Inflammatory macrophage treated with lipopolysaccharide for 1 hour (primary cell): ENCODE measurements around the gene NRP2.
A peak's percentile ranks its signal among the peaks of the same experiment; 100 is the strongest.

Source experiments
- DNase-seq, 2 donors: peaks; one replicate each; pipeline ENCODE4 v3.0.0-alpha.2; 2020 to 2022

The NRP2 gene

DNA sequence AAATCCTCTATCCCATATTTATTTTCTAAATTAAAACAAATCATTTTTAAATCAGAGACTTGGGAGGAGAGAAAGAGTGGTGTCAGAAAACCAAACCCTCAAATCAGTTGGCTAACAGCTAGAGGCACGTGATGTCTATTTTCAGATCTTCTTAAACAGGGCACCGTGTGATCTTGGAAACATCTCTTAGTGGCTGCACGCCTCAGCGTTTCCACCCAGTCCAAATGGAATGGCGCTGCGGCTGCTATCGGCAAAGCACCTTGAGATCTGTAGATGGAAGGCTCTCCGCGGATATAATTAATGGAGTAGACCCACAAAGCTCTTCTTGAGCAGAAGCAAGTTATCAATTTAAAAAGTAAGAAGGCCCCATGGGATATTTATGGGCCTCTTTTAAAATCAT lies 50.0 kb downstream of the NRP2 start:
- DNase-seq: no peak

DNA sequence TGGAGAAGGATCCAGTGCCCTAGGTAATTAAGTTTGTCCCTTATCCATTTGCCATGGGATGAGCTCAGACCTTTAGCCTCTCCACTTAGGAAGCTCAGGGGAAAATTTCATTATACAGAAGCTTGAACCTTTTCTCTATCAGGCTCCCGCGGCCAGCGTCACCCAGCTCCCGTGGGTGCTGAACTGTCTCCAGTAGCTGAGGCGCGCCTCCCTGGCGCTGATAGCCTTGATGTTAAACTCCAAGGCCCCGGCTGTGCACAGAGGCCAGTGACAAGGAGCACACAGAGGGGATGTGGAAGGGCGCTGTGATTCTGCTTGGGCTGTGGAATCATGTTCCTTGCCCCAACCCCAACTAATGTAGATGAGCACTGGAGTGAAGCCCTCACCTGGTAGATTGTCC lies 50.8 kb downstream of the NRP2 start:
- no peak for DNase-seq

DNA sequence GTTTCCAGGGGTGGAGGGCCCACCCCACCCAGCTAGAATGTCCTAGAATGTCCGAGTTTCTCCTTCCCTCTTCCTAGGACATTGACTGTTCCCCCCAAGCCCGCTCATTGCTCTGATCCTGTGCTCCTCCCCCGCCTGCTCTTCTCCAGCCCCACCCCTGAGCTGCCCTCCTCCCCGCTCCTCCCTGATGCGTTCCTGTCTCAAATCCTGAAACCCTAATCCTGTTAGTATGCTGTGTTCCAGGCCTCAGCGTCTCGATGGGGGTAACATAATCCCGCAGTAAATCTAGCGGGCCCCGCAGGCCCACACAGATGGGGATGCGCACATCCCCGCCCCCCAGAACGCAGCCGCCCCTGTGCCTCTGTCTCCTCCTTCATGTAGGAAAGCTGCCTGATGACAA lies 51.3 kb downstream of the NRP2 start:
- DNase-seq: no peak

DNA sequence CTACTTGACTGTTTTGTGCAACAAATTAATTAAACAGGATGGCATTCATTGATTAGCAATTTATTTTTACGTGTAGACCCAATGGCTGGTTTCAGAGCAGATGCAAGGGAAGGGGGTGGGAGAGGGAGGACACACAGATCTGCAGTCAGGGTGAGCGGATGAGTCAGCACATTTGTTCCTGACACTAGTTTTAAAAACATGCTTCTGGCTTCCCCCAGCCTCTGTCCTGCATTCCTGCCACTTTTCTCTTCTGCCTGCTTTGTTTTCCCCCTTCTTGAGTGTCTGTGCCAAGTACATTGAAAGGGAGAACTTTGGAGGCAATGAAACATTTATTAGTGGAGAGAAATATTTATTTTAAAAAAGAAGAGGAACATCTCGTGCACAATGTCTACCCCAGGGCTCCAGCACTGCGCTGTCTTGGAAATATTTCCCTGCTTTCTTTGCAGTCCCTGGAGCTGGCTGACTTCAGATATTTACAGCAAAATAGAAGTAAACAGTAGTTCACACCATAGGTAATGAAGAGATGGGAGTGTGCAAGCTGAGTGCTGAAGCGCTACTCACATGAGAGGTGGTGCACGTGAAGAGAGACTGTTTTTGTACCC lies 52.2 kb downstream of the NRP2 start:
- DNase-seq: no peak

DNA sequence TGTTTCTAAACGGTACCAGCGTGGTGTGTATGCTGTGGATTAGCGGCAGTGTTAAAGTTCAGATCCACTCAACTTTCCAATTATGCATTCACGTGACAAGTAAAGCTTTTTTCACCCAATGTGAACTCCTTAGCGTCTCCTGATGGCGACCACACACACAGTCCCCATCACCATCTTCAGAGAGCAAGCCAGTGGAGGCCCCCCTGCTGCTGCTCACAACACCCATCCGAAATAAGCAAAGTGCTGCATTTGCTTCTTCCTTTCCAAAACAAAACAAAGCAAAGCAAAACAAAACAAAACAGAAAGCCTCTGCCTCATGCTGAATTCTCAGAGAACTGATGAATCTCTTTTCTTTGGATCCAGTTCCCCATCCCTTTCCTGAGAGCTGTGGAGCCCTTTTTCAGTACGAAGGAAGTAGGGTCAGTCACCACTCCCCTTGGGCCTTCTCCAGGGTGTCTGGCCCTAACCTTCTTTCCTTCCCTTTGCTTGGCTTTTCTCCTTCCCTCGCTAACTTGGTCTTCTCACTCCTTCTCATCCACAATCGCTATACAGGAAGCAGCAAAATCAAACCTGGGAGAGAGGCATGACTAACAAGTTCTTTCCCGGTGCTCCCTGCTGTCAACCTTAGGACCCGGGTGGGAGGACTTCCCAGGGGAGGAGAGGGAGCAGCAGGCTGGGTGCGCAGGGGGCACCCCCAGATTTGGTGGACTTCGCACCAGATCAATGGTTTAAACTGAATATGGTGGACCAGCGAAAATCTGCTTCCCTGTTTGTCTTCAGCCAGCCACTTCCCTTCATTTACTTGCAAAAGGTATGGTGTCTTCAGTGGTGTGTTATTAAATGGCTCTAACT lies 56.0 kb downstream of the NRP2 start:
- no peak for DNase-seq

DNA sequence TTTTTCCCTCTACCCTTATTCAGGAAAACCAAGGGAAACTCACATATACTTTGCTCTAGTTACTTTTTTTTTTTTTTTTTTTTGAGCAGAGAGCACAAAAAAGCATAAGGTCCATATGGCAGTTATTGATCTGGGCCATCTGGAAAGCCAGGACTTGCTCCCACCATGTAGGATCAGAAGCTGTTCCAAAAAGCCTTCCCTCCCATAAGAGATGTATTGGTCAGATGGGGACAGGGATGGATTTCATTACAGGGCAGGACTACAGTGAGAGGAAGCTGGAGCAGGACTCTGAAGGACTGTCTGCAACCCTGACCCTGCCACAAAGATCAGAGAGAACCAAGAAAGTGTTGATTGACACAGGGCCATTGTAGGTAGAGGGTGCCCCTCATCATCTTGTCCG lies 57.3 kb downstream of the NRP2 start:
- no peak for DNase-seq

DNA sequence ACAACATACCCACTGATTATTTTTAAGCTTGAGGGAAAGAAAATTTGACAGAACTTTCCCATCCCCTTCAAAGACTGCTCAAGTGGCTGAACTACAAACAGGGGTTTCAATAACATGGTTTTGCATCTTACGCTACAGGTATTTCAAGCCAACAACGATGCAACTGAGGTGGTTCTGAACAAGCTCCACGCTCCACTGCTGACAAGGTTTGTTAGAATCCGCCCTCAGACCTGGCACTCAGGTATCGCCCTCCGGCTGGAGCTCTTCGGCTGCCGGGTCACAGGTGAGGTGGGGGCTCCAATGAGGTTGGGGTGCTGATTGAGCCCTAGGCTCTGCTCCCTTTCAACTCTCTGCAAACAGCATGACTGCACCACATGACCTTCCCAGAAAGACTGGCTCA lies 58.1 kb downstream of the NRP2 start:
- DNase-seq: no peak

DNA sequence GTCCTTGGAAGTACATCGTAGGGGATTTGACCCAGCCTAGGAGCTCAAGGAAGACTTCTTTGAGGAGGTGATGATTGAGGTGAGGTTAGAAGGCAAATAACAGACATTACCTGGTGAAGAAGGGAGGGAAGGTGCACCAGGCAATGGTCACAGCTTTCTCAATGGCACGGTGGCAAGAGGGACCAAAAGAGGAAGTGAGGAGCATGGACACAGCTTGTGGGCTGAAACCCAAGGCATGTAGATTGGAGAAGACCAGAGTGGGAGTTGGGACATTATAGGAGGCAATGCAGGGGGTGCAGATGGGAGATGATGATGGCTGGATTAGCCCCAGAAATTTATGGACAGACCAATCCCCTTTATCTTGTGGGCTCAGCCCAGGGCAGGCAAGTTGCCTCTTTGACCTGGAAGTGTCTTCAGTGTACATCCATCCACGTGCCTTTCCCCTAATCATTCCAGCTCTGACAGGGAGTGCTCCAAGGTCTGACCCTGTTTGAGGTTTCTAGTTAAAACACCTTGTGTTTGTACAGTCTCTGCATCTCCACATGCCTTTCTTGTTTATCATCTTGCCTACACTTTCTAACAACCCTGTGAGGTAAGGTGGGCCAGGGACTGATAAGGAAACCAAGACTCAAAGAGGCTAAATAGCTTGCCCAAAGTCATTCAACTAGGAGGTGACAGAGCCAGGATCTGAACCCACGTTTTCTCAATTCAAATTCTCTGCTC lies 59.1 kb downstream of the NRP2 start:
- DNase-seq: no peak

DNA sequence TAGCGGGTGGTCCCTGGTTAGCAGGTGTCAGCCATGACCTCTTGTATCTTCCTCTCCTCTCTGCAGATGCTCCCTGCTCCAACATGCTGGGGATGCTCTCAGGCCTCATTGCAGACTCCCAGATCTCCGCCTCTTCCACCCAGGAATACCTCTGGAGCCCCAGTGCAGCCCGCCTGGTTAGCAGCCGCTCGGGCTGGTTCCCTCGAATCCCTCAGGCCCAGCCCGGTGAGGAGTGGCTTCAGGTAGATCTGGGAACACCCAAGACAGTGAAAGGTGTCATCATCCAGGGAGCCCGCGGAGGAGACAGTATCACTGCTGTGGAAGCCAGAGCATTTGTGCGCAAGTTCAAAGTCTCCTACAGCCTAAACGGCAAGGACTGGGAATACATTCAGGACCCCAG lies 60.8 kb downstream of the NRP2 start:
- no peak for DNase-seq

DNA sequence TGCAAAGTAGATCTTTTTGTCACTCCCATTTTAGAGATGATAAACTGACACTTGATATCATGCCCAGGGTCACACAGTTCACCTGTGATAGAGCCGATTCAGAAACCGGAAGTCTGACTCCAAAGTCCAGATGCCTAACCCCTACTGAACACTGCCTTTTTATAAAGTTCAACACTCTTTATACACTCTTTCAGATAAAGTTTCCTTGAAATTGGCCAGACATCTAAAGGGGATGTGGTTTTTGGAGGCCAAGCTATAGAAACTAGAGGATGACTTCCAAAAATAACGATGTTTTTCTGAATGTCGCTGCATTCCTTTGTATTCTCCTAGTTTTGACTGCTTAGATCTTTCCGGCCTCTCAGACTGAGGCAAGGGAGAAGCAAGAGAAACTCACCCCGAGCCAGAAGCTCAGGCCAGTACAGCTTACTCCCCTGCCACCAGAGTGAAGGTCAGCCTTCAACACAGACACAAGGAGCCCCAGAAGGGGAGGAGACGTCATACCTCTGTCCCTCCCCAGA lies 61.8 kb downstream of the NRP2 start:
- DNase-seq: no peak

DNA sequence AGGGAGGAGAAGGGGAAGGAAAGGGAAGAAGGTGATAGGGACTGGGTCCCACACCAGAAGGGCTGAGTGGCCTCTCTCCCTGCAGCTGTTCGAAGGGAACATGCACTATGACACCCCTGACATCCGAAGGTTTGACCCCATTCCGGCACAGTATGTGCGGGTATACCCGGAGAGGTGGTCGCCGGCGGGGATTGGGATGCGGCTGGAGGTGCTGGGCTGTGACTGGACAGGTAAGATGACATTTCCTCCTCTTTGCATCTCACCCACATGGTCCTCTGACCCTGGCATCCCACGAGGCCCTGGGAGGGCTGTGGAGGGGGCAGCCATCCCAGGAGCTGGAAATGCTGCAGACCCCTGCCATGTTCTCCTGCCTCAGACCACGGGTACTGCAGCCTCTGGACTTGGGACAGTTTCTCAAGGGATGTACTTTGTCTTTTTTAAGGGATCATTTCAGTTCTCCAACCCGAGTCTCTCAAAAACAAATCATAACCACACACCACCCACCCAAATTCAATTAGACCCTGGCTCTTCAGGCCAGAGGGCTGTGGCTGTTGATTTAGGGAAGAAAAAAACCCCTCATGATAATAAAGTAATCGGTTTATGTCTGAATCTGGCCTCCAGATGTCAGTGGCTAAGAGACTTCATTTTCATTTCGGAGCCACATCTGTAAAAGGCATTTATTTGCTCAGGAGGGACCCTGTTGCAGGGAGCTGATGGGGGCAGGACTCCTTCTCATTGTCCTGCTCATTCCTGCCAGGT lies 63.5 kb downstream of the NRP2 start:
- no peak for DNase-seq

DNA sequence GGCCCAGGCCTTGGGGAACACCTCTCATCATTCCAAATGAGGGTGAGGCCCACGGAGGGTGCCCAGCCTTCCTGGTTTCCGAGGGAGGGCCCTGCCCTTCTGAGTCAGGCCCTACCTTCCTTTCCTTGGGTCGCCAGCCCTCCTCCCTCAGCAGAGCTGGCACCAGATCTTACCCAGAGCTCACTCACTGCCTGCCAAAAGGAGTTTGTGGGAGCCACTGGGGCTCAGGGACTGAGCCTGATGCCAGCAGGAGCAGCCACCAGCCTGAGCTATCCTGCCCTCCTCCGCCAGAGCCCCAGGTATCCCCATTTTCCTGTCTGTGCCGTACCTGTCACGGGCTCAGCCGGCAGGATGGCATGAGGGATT lies 64.1 kb downstream of the NRP2 start:
- DNase-seq: no peak

DNA sequence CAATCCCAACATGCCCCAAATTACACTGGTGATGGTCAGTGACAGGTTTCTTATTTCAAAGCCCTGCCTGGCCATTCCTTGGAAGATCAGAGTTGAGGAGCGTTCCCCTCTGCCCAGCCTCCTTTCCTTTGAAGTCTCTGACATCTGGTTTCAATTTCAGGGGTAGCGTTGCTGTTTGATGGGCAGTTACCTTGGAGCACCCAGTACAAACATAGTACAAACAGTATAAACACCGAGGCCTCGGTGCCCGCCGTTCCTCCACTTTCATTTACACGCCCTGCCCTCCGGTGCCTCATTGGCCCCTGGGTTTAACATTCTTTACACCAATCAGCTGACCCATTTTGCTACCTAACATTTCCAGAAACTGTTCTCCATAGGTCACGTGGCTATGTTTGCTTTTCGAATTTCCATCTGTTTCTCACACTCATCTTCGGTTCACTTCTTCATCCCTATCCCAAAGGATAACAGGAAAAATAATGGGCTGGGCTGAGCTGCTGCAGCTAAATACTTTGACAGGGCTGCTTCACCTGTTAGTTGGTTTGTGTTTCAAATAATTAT lies 65.6 kb downstream of the NRP2 start:
- no peak for DNase-seq

DNA sequence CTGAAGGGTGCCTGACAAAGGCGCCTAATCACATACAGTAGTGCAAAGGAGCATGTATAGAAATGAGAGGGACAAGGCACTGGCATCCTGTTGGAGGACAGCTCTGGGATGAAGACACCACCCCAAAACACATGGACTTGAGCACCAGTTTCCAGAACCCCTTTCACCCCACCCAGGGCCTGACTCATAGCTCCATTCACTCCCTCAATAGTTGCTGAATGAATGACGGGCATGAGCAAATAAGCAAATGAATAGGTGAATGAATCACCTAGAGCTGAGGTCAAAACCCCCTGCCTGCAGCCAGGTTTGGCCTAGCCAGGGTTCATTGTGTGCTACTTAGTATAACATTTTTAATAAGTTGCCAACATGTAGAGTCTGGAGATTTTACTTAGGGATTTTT lies 66.3 kb downstream of the NRP2 start:
- DNase-seq: no peak

DNA sequence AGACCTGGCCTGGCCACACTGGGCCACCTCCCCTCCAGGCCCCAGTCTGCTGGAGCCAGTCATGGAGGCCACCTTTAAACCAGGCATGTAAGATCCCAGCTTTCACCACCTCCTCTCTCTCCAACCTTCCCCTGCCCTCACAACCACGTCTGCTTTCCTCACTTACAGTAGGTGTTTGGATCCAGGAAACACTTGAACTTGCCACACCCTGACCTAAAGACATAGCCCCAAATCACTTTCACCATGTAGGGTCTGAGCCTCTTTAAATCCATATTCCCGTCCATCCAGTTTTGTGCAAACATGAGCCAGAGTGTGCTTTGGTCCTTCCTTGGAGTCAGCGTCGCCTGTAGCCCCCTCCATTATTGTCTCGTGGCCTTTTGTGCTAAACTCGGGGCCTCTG lies 66.8 kb downstream of the NRP2 start:
- no peak for DNase-seq

DNA sequence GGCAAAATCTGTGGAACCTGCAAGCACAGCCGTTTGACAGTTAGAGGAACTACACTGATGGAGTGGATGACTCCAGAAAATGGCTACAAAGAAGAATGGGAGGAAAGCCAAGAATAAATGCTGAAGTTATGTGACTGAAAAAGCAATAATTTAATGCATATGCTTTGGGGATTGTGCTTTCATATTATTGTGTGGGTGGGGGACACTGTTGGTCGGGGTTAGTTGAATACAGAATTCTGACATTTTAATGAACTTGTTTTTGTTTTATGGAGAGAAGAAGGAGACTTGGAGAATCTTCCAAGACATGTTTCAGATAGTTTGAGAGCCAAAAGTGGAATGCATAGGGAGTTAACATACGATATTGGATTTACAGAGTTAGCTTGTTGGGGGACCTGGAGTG lies 68.5 kb downstream of the NRP2 start:
- DNase-seq: no peak

DNA sequence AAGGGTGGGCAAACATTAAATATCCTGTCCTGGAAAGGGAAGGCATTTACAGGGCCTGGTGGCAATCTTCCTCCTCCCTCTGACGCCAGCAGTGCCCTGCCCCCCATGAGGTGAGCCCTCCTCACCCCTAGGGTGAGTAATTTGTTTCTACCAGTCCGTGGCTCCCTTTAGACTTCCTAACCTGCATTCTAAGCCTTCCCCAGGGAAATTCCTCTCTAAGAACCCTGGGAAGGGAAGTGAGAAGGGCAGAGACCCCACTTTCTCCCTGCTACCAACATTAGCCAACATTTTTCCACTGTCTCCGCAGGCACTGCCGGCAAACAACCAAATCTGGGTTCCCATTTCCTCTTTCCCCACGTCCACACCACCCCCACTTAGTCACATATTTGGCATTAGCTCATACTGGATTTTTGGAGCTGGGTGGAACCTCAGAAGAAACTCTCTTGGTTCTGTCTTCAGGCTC lies 69.3 kb downstream of the NRP2 start:
- DNase-seq: peak; percentile 78 to 87

DNA sequence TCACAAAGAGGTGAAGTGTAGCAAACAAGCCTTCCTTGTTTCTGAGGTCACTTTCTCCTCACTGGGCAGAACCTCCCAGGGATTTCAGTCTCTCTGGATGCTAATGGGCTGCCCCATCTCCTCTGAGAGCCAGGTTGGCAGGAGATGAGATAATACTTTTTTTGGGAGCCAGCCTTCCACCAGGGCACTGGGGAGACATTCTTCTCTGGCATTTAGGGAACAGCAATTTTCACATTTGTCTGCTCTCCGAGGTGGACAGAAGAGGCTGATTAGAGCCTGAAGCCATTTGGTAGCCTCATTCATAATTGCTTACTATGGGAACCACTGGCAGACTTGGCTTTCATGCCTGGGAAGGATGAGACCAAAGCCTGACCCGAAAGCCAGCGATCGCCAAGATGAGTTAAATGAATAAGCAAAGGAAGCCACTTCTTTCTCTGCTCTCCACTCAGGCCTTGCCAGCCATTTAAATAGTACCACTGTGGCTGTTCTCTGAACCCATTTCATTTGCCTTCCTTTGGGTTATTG lies 70.1 kb downstream of the NRP2 start:
- no peak for DNase-seq

DNA sequence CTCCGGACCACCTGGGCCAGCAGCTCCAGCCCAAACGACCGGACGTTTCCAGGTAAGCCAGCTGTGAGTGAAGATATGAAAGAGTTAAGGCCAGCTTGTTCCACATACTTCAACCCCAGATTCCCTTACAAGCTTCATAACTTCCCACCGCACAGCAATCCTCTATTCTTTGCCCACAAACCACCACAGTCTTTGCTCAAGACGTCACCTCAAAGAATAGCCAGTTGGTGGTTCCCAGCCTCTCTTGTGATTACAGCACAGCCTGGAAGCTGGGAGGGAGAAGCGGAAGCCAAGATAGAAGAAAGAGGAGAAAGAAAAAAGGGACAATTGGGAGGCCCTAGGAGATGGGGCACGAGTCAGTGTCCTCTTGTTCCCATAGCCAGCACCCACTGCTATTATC lies 70.6 kb downstream of the NRP2 start:
- DNase-seq: no peak

DNA sequence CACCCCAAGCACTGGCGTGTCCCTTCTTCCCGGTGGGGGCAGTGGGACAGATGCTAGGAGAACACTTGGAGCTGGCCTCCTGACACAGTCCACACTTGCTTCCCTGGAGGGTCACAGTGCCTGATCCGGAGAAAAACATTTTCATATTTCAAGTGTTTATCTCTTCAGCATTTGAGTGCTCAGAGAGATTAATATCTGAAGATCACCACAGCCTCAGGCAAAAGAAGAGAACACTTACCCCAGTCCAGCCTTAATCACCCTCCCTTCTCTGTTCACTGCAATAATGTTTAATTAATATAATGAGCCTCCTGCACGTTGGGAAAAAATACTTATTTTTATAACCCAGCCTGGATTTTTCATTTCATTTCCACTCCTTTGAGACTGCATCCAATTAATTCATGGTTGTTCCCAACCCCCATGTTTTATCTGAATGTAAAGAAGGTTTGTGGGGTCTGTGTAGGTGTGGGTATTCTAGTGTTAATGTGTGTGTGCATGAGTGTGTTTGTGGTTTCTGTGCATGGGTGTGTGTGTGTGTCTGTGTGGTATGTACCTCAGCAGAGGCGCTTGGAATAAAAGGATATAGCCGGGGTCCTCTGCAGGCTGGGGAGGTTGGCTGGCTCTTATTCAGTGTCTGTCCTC lies 72.1 kb downstream of the NRP2 start:
- DNase-seq: no peak

DNA sequence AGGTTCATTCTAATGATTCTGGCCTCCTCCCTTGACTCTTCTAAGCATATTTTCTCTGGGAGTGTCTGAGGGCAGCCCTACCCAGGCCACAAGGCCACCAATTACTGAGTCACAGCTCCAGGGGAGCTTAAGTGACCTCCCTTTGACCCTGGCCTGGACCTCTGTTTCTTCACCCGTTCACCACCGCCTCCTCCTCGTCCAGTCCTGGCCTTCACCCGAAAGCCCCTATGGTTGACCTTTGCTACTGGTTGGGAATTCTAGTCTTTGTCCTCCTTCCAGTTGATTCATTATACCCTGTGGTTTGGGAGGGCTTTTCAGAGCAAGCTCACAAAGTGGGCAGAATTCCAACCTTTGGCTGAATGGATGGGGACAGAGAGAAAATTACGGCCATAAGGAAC lies 72.6 kb downstream of the NRP2 start:
- DNase-seq: peak; percentile 38 to 46

DNA sequence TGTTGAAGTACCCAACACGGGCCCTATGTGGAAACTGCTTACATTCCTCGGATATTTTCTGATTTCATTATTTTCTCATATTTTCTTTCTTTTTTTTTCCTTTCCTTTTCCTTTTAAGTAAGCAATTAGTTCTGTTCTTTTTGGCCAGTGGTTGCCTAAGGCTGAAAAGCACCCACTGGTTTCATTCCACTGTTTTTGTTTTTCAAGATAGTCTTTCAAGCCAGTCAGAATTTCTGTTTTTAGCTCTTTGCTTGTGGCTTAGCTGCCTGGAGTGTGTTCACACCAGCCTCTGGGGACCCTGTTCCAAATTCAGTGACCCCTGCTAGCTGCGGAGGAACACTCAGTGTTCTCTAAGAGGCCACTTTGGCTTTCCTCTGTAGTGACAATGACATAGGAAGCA lies 73.6 kb downstream of the NRP2 start:
- DNase-seq: no peak
